ENCODE results near the gene DAG1.

The DAG1 gene

DNA sequence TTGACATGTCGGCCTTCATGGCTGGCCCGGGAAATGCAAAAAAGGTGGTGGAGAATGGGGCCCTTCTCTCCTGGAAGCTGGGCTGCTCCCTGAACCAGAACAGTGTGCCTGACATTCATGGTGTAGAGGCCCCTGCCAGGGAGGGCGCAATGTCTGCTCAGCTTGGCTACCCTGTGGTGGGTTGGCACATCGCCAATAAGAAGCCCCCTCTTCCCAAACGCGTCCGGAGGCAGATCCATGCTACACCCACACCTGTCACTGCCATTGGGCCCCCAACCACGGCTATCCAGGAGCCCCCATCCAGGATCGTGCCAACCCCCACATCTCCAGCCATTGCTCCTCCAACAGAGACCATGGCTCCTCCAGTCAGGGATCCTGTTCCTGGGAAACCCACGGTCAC is 61.2 kb downstream of the DAG1 start:
- Histone ChIP-seq H3K4me3 (ENCODE audit: low read depth, low read length) (no peak overlapping the region), H3K4me2 (ENCODE audit: low read length) (no peak overlapping the region), H3K9ac (no peak overlapping the region), H3K4me1 (peaks cover 7% of the 10 kb centered on the region), H3K27me3 (ENCODE audit: control insufficient read depth, insufficient read depth, low read length) (no peaks in the 10 kb centered on the region), H3K36me3 (ENCODE audit: control insufficient read depth, insufficient read depth, low read length) (no peaks in the 10 kb centered on the region), H3K79me2 (peaks cover 5% of the 10 kb centered on the region), H2AFZ (no peak overlapping the region), H3K9me3 (ENCODE audit: control insufficient read depth, low read length) (no peaks in the 10 kb centered on the region), H3K27ac (no peak overlapping the region)
- TF ChIP-seq, protein P1, sequence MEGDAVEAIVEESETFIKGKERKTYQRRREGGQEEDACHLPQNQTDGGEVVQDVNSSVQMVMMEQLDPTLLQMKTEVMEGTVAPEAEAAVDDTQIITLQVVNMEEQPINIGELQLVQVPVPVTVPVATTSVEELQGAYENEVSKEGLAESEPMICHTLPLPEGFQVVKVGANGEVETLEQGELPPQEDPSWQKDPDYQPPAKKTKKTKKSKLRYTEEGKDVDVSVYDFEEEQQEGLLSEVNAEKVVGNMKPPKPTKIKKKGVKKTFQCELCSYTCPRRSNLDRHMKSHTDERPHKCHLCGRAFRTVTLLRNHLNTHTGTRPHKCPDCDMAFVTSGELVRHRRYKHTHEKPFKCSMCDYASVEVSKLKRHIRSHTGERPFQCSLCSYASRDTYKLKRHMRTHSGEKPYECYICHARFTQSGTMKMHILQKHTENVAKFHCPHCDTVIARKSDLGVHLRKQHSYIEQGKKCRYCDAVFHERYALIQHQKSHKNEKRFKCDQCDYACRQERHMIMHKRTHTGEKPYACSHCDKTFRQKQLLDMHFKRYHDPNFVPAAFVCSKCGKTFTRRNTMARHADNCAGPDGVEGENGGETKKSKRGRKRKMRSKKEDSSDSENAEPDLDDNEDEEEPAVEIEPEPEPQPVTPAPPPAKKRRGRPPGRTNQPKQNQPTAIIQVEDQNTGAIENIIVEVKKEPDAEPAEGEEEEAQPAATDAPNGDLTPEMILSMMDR (IDR thresholded peaks at IDR 0.05), result no peak

DNA sequence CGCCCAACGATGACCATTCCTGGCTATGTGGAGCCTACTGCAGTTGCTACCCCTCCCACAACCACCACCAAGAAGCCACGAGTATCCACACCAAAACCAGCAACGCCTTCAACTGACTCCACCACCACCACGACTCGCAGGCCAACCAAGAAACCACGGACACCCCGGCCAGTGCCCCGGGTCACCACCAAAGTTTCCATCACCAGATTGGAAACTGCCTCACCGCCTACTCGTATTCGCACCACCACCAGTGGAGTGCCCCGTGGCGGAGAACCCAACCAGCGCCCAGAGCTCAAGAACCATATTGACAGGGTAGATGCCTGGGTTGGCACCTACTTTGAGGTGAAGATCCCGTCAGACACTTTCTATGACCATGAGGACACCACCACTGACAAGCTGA is 61.6 kb downstream of the DAG1 start:
- Histone ChIP-seq H3K4me1 (peaks cover 7% of the 10 kb centered on the region), H3K9me3 (ENCODE audit: control insufficient read depth, low read length) (no peaks in the 10 kb centered on the region), H3K36me3 (ENCODE audit: control insufficient read depth, insufficient read depth, low read length) (no peaks in the 10 kb centered on the region), H3K4me3 (ENCODE audit: low read depth, low read length) (no peak overlapping the region), H3K27me3 (ENCODE audit: control insufficient read depth, insufficient read depth, low read length) (no peaks in the 10 kb centered on the region), H3K79me2 (peaks cover 4% of the 10 kb centered on the region), H3K4me2 (ENCODE audit: low read length) (no peak overlapping the region), H3K27ac (no peak overlapping the region), H3K9ac (no peak overlapping the region), H2AFZ (no peak overlapping the region)
- TF ChIP-seq, protein P1 (IDR thresholded peaks at IDR 0.05), result no peak

- Histone ChIP-seq H3K27ac (no peak overlapping the region), H3K9ac (no peak overlapping the region), H3K4me1 (peaks cover 7% of the 10 kb centered on the region), H3K4me2 (ENCODE audit: low read length) (no peak overlapping the region), H3K27me3 (ENCODE audit: control insufficient read depth, insufficient read depth, low read length) (no peaks in the 10 kb centered on the region), H2AFZ (no peak overlapping the region), H3K4me3 (ENCODE audit: low read depth, low read length) (no peak overlapping the region), H3K36me3 (ENCODE audit: control insufficient read depth, insufficient read depth, low read length) (no peaks in the 10 kb centered on the region), H3K9me3 (ENCODE audit: control insufficient read depth, low read length) (no peaks in the 10 kb centered on the region), H3K79me2 (peaks cover 2% of the 10 kb centered on the region)
- TF ChIP-seq, protein P1 (IDR thresholded peaks at IDR 0.05), result no peak
These were observed 63.0 kb downstream of the DAG1 start for GRCh38 chr3:49533031-49533430.

GRCh38 chr3:49533786-49534519 is 63.9 kb downstream of the DAG1 start:
- H3K9ac ChIP-seq, result no peak overlapping the region

More at GRCh38 chr3:49533786-49534519, 63.9 kb downstream of the DAG1 start:
- Histone ChIP-seq H2AFZ (no peak overlapping the region), H3K4me3 (ENCODE audit: low read depth, low read length) (no peak overlapping the region), H3K79me2 (peaks cover 2% of the 10 kb centered on the region), H3K4me2 (ENCODE audit: low read length) (no peak overlapping the region), H3K27ac (no peak overlapping the region), H3K27me3 (ENCODE audit: control insufficient read depth, insufficient read depth, low read length) (no peaks in the 10 kb centered on the region), H3K4me1 (peaks cover 7% of the 10 kb centered on the region), H3K9me3 (ENCODE audit: control insufficient read depth, low read length) (no peaks in the 10 kb centered on the region), H3K36me3 (ENCODE audit: control insufficient read depth, insufficient read depth, low read length) (no peaks in the 10 kb centered on the region)
- TF ChIP-seq, protein P1 (IDR thresholded peaks at IDR 0.05), result no peak
